ENCODE results near the gene AGAP3. TPM values are rescaled to one million over a fixed set of nuclear protein-coding genes. Genes with fewer than 3 reads are reported as not detected.

The AGAP3 gene
- total RNA-seq, 1 donor from 2014 or later = 58.0 TPM

DNA sequence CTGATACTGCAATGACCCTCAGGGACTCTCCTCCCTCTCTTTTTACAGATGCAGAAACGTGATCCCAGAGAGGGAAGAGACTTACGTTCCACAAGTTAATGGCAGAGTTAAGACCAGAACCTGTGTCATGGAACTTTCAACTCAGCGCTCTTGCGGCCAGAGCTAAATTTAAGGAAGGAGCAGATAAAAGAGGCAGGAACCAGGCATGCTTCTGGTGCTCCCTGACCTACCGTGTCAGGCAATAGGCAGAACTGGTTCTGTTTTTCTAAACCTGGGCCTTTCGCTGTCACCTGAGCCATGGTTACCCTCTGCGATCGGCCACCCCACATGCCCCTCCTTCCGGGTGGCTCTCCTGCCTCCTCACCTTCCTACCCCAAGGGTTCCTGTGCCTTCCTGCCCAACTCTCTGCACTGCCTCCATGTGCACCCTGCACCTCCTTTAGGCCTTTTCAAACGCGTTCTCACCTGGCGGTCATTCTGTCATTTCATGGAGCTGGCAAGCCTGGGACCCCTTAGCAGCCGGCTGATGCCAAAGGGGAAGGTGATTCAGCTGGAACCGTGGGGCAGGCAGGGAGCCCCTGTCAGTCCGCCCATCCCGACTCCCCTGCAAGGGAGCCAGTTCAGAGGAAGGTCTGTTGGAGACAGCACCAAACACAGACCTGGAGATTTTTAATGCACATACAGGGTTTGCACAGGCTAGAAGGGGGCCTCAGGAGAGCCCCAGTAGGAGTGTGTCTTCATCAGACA lies 88.9 kb downstream of the AGAP3 start:
- intact Hi-C loops (cut with micrococcal nuclease) = no loop called here
- H3K4me3 Mint-ChIP-seq = no peak overlapping the region
- H3K36me3 Mint-ChIP-seq (ENCODE audit: low read depth) = no peaks in the 10 kb centered on the region
- H3K4me1 Mint-ChIP-seq (ENCODE audit: low read depth) = no peaks in the 10 kb centered on the region
- no peaks in the 10 kb centered on the region for H3K9me3 Mint-ChIP-seq
- DNase-seq (ENCODE audit: low spot score) = no peak
- H3K27ac Mint-ChIP-seq = no peak overlapping the region
- H3K27me3 Mint-ChIP-seq (ENCODE audit: insufficient read depth) = peaks cover 28% of the 10 kb centered on the region

DNA sequence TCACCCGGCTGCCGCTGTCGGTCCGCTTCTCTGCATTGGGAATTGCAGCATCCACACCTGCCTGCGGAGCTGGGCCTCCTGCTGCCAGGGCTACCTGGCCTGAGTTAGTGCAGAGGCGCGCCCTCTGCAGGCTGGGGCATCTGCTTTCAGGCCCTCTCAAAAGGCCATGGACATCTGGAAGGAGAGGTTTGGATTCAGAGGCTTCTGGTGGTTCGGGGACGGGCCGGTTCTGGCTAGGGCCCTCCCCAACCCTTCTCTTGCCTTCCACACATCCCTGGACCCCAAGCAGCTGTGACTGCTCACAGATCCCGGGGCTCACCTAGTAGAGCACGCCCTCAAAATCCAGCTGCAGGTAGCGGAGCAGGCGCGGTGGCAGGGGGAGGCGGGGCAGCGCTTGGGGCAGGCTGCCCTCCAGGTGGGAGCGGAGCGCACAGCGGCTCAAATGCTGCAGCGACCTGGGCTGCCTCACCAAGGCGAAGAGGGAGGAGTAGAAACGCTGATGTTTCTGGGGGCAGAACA lies 89.6 kb downstream of the AGAP3 start:
- H3K36me3 Mint-ChIP-seq (ENCODE audit: low read depth) = no peaks in the 10 kb centered on the region
- H3K27me3 Mint-ChIP-seq (ENCODE audit: insufficient read depth) = peaks cover 26% of the 10 kb centered on the region
- H3K4me3 Mint-ChIP-seq = no peak overlapping the region
- H3K9me3 Mint-ChIP-seq = no peaks in the 10 kb centered on the region
- intact Hi-C loops (cut with micrococcal nuclease) = no loop called here
- no peak for DNase-seq (ENCODE audit: low spot score)
- H3K4me1 Mint-ChIP-seq (ENCODE audit: low read depth) = no peaks in the 10 kb centered on the region
- no peak overlapping the region for H3K27ac Mint-ChIP-seq

DNA sequence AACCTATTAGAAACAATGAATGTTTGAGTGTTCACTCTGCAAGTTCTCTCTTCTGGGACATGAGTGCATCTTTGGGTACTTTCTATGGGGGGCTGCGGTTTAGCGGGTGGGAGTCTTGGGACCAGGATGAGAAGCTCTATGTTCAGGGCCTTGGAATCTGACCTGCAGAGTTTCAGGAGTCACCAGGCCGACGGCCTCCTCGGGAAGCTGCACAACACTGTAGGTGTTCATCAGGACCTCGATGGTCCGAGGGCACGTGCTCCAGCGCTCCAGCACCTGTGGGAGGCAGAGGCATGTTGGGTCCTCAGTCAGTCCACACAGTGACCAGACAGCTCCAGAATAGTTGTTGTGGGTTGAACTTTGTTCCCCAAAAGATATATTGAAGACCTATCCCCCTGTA lies 90.1 kb downstream of the AGAP3 start:
- H3K4me1 Mint-ChIP-seq (ENCODE audit: low read depth) = no peaks in the 10 kb centered on the region
- H3K36me3 Mint-ChIP-seq (ENCODE audit: low read depth) = no peaks in the 10 kb centered on the region
- DNase-seq (ENCODE audit: low spot score) = no peak
- H3K9me3 Mint-ChIP-seq = no peaks in the 10 kb centered on the region
- peaks cover 22% of the 10 kb centered on the region for H3K27me3 Mint-ChIP-seq (ENCODE audit: insufficient read depth)
- intact Hi-C loops (cut with micrococcal nuclease) = no loop called here
- H3K4me3 Mint-ChIP-seq = no peak overlapping the region
- no peak overlapping the region for H3K27ac Mint-ChIP-seq

DNA sequence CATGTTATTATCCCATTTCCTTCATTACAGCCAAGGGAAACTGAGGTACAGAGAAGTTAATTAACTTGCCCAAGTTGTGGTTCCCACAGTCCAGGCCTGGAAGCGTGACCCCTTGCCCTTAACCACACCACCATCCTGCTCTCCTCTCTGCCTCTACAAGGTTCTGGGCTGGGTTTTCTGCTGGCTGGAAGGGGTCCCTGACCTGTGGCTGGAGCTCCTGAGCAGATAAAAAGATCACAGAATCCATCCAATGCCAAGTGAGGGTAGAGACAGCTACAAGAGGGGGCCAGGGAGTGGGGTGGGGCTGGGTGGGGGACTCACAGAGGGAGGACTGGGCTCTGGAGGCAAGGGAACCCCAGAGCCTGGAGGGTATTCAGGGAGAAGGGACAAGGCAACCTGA lies 91.0 kb downstream of the AGAP3 start:
- peaks cover 16% of the 10 kb centered on the region for H3K27me3 Mint-ChIP-seq (ENCODE audit: insufficient read depth)
- H3K9me3 Mint-ChIP-seq = no peaks in the 10 kb centered on the region
- no peak overlapping the region for H3K4me3 Mint-ChIP-seq
- intact Hi-C loops (cut with micrococcal nuclease) = no loop called here
- no peak overlapping the region for H3K27ac Mint-ChIP-seq
- no peak for DNase-seq (ENCODE audit: low spot score)
- H3K36me3 Mint-ChIP-seq (ENCODE audit: low read depth) = no peaks in the 10 kb centered on the region
- no peaks in the 10 kb centered on the region for H3K4me1 Mint-ChIP-seq (ENCODE audit: low read depth)

DNA sequence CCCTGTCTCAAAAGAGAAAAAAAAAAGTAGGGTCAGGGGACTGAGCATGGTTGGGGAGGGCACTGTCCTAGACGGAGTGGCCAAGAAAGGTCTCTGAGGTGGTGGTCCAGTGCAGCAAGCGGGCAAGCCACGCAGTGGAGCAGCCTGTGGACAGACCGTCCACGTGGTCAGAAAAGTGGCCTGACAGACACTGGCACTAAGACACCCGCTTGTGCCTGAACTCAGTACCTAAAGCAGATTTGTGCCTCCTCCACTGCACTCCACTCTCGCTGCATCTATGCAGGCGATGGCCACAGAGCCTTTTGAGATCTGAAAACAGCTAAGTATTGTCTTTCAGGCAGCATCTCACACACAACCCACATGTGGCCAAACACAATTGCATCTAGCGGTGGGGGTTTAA lies 92.0 kb downstream of the AGAP3 start:
- Mint-ChIP-seq H3K4me3 (no peak overlapping the region), H3K9me3 (no peaks in the 10 kb centered on the region), H3K4me1 (ENCODE audit: low read depth) (no peaks in the 10 kb centered on the region), H3K36me3 (ENCODE audit: low read depth) (no peaks in the 10 kb centered on the region), H3K27me3 (ENCODE audit: insufficient read depth) (peaks cover 11% of the 10 kb centered on the region), H3K27ac (no peak overlapping the region)
- DNase-seq (ENCODE audit: low spot score) = no peak
- intact Hi-C loops (cut with micrococcal nuclease) = no loop called here

DNA sequence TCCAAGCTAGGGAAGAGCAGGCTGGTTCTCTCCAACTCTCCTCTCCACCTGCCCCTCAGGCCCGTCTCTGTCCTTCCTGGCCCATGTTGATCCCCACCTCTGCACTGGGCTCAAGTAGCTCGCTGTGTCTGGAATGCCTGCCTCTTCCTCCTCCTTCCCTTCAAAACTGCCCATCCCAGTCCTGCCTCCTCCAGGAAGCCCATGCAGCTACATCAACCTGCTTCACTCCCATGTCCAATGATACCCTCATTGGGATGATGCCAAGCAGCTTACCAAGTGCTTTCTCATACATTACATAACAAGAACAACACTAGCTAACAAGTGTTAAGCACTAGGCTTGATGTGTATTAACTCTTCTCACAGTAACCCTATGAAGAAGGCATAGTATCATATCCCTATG lies 92.6 kb downstream of the AGAP3 start:
- Mint-ChIP-seq H3K9me3 (no peaks in the 10 kb centered on the region), H3K4me3 (no peak overlapping the region), H3K27ac (no peak overlapping the region), H3K36me3 (ENCODE audit: low read depth) (no peaks in the 10 kb centered on the region), H3K27me3 (ENCODE audit: insufficient read depth) (peaks cover 7% of the 10 kb centered on the region), H3K4me1 (ENCODE audit: low read depth) (no peaks in the 10 kb centered on the region)
- DNase-seq (ENCODE audit: low spot score) = no peak
- intact Hi-C loops (cut with micrococcal nuclease) = no loop called here

DNA sequence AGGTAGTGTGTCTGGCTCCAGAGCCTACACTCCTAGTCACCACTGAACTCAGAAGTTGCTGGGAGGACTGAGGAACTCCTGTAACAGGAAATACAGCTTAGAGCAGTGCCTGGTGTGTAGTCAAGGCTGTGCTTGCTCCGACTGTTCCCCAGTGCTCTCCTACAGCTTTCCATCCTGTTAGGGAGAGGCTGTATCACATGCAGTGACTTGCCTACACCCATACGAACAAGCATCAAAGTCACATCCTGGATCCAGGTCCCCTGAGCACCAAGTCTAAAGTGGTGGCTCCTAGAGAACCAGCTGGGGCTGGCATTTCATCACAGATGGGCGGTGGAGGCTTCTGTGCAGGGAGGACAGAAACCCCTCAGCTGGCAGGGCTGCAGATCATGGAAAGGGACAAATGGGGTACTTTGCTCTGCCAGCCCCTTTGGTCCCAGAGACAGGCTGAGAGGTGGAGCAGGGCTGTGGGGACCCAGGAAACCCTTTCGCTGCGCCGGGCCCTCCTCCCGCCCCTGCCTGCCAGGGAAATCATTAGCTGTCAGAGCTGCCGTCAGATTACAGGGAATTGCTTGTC lies 93.1 kb downstream of the AGAP3 start:
- Mint-ChIP-seq H3K4me3 (no peak overlapping the region), H3K27me3 (ENCODE audit: insufficient read depth) (peaks cover 7% of the 10 kb centered on the region)

DNA sequence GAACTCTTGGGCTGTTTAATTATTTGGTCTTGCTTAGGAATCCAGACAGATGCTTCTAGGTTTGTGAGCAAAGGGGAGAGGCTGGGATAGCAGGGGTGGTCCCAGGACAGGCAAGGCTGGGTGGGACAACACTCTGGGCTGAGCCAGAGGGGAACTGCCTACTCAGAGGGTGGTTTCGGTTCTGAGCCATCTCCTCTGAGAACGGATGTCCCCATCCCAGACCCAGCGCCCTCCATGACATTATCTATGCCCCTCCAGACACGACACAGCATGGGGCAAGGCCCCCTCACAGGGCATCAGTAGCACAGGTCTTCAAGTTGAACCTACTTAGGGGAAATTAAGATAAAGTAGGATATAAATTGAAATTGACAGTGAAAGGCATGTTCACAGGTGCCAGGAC lies 93.7 kb downstream of the AGAP3 start:
- intact Hi-C loops (cut with micrococcal nuclease) = no loop called here
- H3K4me1 Mint-ChIP-seq (ENCODE audit: low read depth) = no peaks in the 10 kb centered on the region
- no peak for DNase-seq (ENCODE audit: low spot score)

More for the DNA sequence above, 93.1 kb downstream of the AGAP3 start:
- Mint-ChIP-seq H3K36me3 (ENCODE audit: low read depth) (no peaks in the 10 kb centered on the region), H3K9me3 (no peaks in the 10 kb centered on the region), H3K4me1 (ENCODE audit: low read depth) (no peaks in the 10 kb centered on the region), H3K27ac (no peak overlapping the region)
- intact Hi-C loops (cut with micrococcal nuclease) = no loop called here
- no peak for DNase-seq (ENCODE audit: low spot score)

DNA sequence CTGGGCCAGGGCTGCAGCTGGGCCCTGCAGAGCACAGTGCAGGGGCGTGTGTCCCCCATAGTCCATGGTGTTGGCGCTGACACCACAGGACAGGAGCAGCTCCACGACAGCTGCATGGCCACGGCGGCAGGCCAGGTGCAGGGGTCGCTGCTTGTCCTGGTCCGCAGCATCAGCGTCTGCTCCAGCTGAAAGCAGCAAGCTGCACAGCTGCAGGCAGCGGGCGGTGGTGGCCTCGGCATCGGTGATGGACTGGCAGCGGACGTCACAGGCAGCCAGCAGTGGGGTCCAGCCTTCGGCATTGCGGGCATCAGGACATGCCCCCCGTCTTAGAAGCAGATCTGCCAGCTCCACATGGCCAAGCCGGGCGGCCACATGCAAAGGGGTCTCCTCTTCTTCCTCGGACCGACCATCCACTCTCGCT lies 94.7 kb downstream of the AGAP3 start:
- Mint-ChIP-seq H3K27ac (no peak overlapping the region), H3K4me3 (no peak overlapping the region), H3K36me3 (ENCODE audit: low read depth) (no peaks in the 10 kb centered on the region), H3K9me3 (no peaks in the 10 kb centered on the region), H3K27me3 (ENCODE audit: insufficient read depth) (peaks cover 7% of the 10 kb centered on the region), H3K4me1 (ENCODE audit: low read depth) (no peaks in the 10 kb centered on the region)
- intact Hi-C loops (cut with micrococcal nuclease) = no loop called here
- no peak for DNase-seq (ENCODE audit: low spot score)

More for the DNA sequence above, 93.7 kb downstream of the AGAP3 start:
- Mint-ChIP-seq H3K4me3 (no peak overlapping the region), H3K27me3 (ENCODE audit: insufficient read depth) (peaks cover 7% of the 10 kb centered on the region), H3K27ac (no peak overlapping the region), H3K36me3 (ENCODE audit: low read depth) (no peaks in the 10 kb centered on the region), H3K9me3 (no peaks in the 10 kb centered on the region)

DNA sequence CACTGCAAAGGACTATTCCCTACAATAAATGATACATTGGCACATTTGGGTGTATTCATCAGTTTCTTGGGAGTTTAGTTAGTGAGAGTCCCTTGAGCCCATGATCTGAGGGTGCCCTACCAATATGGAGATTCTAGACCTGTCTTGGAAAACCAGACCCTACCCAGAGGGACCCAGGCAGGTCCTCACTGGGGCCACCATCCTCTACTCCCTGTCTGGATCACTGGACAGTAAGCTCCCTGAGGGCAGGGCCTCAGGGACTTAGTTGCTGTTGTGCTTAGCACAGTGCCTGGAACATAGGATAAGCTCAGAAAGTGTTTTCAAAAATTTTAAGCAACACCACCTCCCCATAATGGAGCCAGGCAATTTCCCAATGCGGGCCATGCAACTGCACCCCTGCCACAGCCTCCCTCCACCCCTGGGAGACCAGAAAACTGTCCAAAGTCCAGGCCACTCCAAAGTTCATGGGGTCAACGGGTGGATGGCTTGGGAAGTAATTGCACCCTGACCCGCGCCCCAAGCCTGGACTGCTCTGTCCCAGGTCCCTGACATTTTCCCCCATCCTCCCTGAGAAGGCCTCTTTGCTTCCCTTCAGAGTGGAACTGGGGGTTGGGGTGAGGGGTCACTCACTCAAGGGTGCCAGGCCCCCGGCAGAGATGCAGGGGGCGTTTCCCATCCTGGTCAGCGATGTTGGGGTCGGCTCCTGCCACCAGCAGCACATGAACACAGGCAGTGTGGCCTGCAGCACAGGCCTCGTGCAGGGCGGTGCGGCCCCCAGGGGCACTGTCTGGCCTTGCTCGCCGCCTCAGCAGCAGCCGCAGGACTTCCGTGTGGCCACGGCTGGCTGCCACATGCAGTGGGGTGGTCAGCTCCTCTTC lies 99.7 kb downstream of the AGAP3 start:
- H3K27me3 Mint-ChIP-seq (ENCODE audit: insufficient read depth) = peaks cover 7% of the 10 kb centered on the region
- no peaks in the 10 kb centered on the region for H3K4me1 Mint-ChIP-seq (ENCODE audit: low read depth)
- H3K36me3 Mint-ChIP-seq (ENCODE audit: low read depth) = no peaks in the 10 kb centered on the region
- intact Hi-C loops (cut with micrococcal nuclease) = no loop called here
- DNase-seq (ENCODE audit: low spot score) = no peak
- H3K27ac Mint-ChIP-seq = no peak overlapping the region
- no peaks in the 10 kb centered on the region for H3K9me3 Mint-ChIP-seq
- H3K4me3 Mint-ChIP-seq = no peak overlapping the region

DNA sequence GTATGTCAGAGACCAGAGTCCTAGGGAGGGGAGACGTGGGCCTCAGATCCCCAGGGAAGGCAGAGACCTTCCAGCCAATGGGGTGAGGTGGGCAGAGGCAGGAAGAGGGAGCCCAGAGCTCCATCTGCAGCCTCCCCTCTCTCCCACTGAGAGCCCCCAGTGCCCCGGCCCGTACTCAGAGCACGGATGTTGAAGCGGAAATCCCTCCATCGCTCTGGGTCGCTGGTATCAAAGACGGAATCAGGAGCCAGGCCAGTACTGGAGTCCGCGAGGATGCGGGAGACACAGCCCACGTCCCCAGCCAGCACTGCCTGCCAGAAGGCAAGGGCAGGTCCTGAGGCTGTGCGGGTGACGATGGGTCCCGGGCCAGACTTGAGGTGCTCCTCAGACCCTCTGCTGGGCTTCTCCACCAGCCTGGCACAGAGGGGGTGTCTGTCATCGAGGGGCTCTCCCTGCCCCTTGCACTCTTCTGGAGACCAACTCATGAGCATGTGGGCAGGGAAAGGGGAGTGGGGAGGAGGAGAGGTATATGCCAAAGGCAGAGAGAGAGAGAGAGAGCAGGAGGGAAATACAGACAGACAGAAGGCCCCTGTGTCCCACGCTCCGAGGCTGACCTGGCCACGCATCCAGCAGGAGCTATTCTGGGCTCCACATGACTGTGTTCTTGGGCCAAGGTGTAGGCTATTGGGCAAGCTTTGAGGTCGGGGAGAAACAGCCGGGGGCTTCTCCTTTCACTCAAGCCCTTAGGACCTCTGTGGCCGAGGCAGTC lies 100.5 kb downstream of the AGAP3 start, which contains the start of gene ASB10:
TSS of gene ASB10 (minus strand) at position 611 of the 769 bp plus-strand sequence. CDS start at position 491, 120 bp downstream.
- H3K9me3 Mint-ChIP-seq = no peaks in the 10 kb centered on the region
- no peak within 1 kb of the TSS for H3K4me3 Mint-ChIP-seq
- DNase-seq (ENCODE audit: low spot score) = no peak
- intact Hi-C loops (cut with micrococcal nuclease) = no loop called here
- peaks cover 7% of the 10 kb centered on the region for H3K27me3 Mint-ChIP-seq (ENCODE audit: insufficient read depth)
- H3K4me1 Mint-ChIP-seq (ENCODE audit: low read depth) = no peaks in the 10 kb centered on the region
- no peaks in the 10 kb centered on the region for H3K36me3 Mint-ChIP-seq (ENCODE audit: low read depth)
- H3K27ac Mint-ChIP-seq = no peak within 1 kb of the TSS

DNA sequence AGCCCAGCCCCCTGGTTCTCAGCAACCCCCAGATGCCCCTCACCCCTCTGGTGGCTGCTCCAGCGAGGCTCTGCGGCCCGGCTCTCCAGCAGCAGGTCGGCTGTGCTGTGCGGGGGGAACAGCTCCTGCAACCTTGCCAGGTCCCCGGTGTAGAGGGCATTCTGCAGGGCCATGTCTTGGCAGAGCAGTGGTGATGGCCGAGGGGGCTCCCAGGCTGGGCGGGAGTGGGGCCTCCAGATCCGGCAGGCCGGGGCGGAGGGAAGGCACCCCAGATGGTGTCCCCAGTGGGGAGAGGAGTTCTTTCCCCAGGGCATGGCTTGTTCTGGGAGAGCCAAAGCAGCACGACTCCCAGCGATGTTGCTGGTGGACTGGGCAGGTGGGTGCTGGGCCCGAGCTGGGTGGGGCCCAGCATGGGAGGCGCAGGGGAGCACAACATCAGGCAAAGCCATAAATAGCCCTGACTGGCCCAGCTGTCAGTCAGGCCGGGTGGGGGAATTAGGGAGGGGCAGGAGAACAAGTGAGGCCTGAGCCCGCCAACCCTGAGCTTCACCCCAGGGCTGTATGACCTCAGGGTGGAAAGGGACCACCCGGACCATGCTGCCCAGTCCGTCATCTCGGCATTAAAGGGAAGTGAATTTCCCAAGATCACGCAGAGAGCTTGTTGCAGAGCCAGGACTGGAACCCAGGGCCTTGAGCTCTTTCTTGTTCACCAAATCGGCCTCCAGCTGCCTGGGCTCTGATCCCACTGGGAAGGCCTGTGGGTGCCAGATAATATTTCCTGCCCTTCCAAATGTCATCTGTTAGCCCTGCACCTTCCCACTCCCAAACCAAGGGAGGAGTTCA lies 101.4 kb downstream of the AGAP3 start:
- Mint-ChIP-seq H3K9me3 (no peaks in the 10 kb centered on the region), H3K27ac (no peak overlapping the region), H3K4me1 (ENCODE audit: low read depth) (no peaks in the 10 kb centered on the region), H3K27me3 (ENCODE audit: insufficient read depth) (peaks cover 7% of the 10 kb centered on the region), H3K4me3 (no peak overlapping the region), H3K36me3 (ENCODE audit: low read depth) (no peaks in the 10 kb centered on the region)
- no peak for DNase-seq (ENCODE audit: low spot score)
- intact Hi-C loops (cut with micrococcal nuclease) = no loop called here
